DMS 273 treated with DMSO at 0.1 percent for 48 hours (cell line): ENCODE measurements around the gene ZNF626.
A peak's percentile ranks its signal among the peaks of the same experiment; 100 is the strongest.
"Not testable (repeated sequence)": the region's sequence is repeated elsewhere in the genome, so short reads cannot be mapped to it uniquely, and the experiment has no call there.

Experiments
- DNase-seq: peaks from one replicate; lab custom pipeline; 2025; lab: John Stamatoyannopoulos, UW

Gene ZNF626

DNA sequence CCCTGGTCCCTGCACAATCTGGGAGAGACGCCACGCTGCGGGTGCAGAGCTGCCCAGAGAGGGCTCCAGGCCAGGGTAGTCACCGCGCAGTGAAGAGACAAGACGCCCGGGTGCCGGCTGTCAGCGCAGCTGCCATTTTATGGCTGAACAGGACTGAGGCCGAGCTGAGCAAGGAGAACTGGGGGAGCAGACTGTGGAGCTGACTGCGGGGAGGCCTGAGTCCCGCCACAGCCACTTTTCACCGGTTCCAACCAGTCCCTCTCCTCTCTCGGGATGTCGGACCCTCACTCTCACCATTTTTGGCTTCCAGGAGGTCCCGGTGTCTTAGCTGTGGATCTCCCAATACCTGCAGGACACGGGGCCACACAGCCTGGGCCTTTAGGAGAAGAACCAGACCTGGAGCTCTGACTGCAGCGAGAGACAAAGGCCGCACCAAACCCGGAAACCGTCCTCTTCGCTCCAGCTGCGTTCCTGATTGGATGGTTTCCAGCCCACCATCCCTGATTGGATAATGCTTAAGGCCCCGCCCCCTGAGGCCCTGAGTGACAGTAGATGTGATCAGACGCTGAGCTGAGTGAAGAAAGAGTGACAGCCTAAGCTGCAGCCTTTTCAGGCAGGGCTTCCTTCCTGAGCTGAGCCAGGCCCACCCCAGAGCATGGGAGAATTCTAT, at the start of gene ZNF626:
Gene ZNF626, minus strand, starts transcription at position 422 of the 670 bp plus-strand sequence. Its CDS starts 125 bp downstream, at position 297.
- peak; percentile 88 for DNase-seq

DNA sequence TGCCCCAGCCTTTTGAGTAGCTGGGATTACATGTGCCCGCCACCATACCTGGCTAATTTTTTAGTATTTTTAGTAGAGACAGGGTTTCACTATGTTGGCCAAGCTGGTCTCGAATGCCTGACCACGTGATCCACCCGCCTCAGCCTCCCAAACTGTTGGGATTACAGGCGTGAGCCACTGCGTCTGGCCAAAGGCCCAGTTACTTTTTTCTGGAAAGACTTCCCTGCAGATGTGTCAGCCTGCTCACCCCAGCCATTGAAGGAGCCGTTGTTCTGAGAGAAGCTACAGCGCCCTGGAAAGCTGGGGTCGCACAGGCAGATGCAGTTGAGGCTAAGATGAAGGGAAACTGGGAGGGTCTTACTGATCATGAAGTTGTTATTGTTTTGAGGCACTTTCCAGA, 7.9 kb upstream of the ZNF626 start:
- no peak for DNase-seq

DNA sequence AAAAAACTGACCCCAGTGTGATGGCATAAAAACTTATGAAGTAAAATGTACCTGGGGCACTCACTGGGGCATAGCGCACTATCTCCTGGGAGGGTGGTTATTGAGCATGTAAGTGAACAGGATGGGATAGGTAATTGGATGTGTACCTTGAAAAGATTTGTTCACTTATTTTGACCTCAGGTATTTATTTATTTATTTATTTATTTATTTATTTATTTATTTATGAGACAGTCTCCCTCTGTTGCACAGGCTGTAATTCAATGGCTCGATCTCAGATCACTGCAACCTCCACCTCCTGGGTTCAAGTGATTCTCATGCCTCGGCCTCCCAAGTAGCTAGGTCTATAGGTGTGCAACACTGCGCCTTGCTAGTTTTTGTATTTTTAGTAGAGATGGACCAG, 5.9 kb upstream of the ZNF626 start:
- no peak for DNase-seq

DNA sequence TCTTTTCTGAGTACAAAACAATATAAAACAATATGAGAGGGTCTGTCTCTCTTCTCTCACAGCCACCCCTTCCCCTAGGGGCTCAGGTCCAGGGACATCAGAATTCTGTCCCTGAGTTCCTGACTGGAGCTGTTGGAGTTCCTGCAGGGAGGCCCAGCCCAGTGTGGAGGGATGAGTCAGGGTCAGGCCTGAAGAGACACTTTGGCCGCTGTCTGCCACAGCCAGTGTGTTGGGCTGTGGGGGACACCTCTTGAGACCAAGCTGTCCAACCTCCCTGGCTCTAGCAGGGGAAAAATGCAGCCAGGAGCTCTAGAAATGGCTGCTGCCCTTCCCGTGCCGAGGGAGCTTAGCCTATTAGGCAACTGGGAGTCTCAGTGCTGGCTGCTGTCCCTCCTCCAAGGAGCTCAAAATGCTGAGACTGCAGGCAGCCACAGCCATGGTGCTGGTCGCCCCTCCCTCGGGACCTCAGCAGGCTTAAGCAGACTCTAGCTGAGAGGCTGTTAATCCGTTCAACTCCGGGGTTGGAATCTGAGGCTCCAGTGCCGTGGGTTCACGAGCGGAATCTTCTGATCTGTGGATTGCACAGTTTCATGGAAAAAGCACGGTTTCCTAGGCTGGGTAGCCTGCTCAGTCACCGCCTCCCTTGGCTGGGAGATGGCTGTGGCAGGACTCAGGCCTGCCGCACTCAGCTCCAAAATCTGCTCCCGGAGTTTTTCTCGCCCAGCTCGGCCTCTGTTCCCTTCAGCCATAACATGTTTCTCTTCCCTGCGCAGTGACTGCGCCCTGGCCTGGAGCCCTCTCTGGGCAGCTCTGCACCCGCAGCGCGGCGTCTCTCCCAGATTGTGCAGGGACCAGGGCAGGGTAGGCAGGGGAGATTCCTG, 3.8 kb upstream of the ZNF626 start:
- no peak for DNase-seq

DNA sequence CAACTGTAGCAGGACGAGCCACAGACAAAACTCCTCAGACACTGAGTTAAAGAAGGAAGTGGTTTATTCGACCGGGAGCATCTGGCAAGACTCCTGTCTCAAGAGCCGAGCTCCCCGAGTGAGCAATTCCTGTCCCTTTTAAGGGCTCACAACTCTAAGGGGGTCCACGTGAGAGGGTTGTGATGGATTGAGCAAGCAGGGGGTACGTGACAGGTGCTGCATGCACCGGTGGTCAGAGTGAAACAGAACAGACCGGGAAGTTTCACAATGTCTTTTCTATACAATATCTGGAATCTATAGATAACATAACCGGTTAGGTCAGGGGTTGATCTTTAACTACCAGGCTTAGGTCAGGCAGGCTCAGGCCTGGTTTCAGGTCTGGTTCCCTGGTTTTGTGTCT, 3.1 kb upstream of the ZNF626 start:
- DNase-seq: not testable (repeated sequence)

DNA sequence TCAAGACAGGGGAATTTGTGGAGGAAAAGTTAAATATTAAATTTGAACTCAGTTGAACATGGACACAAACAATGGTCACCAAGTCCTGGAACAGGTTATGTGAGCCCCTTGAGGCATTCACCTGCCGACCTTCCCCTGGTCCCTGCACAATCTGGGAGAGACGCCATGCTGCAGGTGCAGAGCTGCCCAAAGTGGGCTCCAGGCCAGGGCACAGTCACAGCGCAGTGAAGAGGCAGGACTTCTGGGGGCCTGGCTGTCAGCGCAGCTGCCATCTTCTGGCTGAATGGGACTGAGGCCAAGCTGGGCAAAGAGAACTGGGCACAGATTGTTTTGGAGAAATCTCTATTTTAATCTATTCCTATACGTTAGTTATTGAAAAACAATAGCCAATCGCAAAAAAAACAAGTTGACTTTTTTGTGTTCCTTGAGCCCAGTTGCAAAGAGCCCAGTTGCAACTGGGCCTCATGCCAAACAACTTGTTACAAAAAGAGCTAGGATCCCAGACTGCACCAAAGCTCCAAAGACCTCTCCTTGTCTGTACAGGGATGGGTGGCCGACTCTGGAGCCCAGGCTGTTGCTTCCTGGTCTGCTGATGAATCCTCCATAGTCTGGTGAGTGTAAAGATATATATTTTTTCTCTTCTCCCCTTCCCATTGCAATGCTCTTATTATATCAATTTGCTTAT, 1.2 kb upstream of the ZNF626 start:
- DNase-seq: no peak

DNA sequence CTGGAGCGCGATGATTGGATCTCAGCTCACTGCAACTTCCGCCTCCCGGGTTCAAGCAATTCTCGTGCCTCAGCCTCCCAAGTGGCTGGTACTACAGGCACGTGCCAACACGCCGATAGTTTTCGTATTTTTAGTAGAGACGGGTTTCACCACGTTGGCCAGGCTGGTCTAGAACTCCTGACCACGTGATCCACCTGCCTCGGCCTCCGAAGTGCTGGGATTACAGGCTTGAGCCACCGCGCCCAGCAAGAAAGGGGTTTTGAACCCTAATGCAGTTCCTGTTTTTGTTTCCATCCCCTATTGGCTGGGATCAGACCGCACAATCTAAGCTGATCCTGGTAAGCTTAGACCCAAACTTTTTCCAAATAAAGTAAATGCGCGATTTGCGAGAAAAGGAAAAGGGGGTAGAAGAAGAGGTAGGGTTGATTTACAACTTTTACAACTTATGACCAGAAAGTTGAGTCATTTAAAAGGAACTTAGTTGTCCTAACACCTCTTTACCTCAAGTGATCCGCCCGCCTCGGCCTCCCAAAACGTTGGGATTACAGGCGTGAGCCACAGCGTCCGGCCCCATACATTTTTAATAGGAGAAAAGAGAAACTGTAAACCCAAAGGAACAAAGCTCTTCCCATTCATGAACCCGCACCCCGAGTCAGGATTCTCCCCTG, 764 bp downstream of the ZNF626 start:
- DNase-seq: no peak

DNA sequence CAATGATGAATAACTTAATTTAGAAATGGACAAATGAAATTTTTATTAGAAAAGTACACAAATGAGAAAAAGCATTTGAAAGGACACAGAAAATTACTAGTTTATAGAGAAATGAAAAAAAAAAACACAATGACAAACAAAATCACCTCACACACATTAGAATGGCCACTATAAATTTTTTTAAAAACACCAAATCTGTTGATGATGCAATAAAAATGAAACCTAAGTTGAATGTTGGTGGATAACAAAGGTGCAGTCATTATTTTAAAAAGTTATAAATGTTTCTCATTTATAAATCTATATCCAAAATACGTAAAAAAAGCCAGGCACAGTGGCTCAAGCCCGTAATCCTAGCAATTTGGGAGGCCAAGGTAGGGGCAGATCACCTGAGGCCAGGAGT, 20.8 kb downstream of the ZNF626 start:
- no peak for DNase-seq

DNA sequence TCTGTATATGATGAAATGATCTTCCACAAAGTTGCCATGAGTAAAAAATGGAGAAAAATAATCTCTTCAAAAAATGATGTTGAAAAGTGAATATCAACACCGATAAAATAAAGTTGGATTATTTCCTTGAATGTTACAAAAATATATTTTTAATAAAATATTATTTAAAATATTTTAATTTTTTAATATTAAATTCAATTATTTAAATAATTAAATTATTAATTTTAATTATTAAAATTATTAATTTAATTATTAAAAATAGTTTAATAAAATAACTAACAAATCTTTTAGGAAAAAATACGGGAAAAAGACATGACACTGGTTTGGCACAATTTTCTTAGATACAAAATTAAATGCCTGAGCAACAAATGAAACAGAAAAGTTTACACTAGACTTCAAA, 21.3 kb downstream of the ZNF626 start:
- no peak for DNase-seq

DNA sequence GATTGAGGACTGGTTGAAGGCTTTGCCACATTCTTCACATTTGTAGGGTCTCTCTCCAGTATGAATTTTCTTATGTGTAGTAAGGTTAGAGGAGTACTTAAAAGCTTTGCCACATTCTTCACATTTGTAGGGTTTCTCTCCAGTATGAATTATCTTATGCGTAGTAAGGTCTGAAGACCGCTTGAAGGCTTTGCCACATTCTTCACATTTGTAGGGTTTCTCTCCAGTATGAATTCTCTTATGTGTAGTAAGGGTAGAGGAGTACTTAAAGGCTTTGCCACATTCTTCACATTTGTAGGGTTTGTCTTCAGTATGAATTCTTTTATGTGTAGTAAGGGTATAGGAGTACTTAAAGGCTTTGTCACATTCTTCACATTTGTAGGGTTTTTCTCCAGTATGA, 36.8 kb downstream of the ZNF626 start:
- not testable (repeated sequence) for DNase-seq

DNA sequence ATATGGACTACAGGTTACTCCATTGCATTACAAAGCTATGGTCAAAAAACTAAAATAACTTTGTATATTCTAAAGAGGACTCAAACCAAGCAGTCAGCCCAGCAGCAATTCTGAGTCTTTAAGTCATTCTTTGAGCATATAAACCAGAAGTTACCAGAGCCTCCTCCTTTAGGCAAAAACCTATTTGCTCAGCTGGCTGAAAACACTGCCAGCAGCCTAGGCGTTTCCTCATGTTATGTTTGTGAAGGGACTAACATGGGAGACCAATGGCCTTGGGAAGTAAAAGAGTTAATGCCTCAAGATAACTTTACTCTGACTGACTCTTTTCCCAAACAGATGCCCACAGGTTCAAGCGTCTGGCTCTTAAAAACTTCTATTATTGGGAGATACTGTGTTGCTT, 45.3 kb downstream of the ZNF626 start:
- DNase-seq: no peak

DNA sequence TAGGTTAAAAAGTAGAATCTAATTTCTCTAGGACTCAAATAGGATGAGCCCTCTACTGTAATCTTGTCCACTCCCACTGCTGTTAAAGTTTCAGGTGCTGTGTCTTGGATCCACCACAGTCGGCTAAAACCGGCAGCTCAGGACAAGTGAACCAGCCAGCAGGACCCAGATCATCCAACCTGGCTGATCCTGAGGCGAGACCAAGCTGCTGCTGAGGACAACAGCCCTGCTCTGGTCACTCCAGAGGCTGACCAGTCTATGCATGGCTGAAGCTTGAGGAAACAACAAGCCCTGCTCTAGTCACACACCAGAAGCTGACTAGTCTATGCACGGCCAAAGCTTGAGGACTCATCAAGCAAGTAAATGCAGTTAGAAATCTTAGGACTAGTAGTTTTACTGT, 46.4 kb downstream of the ZNF626 start:
- not testable (repeated sequence) for DNase-seq

DNA sequence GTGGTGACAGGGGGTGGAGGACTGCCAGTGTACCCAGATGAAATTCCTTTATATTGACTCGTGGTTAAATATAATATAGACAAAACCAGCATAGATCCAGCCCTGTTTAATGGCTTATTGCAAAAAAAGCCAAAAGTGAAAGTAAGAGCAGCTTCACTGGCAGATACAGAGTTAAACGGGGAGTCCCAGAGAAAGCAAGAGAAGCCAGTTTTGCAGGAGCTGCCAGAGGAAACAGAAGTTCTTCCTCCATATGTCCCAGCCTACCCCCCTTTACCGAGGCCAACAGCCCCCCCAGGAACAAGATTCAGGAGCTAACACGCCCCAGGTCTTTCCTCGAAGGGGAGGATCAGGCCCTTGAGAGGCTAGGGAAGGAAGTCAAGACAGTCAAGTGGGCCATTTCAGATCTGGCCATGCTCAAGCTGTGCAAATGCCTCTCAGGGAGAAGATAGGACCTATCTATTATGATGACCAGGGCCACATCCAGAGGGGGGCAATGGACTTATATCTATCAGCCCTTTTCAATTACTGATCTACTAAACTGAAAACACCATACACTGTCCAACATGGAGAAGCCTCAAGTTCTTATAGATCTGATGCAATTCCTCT, 48.6 kb downstream of the ZNF626 start:
- DNase-seq: no peak

DNA sequence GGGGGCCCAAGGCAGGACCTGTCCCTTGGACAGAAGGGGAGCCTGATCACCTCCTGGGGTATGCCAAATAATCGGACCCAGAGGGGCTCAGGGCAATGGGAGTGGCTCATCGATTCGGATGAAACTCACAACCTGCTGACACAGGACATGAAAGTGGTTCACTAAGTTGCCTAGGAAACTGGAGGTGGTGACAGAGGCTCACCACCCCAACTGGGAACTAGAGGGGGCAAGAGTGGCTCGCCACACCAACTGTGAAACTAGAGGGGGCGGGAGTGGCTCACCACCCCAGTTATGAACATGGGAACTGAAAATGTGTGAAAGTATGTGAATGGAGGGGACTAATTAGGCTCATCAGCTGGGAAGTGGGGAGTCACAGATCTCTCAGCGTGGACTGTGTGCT, 49.5 kb downstream of the ZNF626 start:
- DNase-seq: no peak

DNA sequence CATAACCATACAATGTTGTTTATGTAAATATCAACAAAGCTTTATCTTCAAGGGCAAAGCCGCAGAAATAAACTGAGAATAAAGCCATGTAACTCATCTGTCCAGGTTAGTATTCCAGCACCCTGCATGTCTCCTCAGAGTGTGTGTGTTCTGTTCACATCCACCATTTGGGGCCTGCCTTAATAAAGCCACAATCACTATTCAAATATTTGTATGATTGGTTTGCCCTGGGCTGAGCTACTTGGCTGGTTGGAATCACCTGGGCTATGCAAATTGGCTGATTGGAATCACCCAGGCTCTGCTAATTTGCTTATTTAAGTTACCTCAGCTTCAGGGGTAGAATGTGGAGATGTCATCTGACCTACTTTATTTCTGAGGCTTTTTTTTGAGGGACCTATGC, 53.4 kb downstream of the ZNF626 start:
- DNase-seq: no peak
